HT-29 (cell line): ENCODE measurements around the gene IRF1. TPM values are rescaled to one million over a fixed set of nuclear protein-coding genes. Genes with fewer than 3 reads are reported as not detected.
"Not testable (repeated sequence)": the region's sequence is repeated elsewhere in the genome, so short reads cannot be mapped to it uniquely, and the experiment has no call there.

Experiments used
- DNase-seq: peaks from one replicate; pipeline ENCODE4 v3.0.0-alpha.2; 2015; ENCODE audit warnings: low spot score
- small RNA-seq: library from RNA; depleted of rRNA; stranded (forward); fragments of <200 nt; gene quantifications from one replicate; pipeline ENCODE3, GENCODE V24; 2014
- total RNA-seq: library from RNA; depleted of rRNA; stranded (reverse); fragments of >200 nt; shearing (Covaris generic); gene quantifications from 2 replicates; pipeline ENCODE4 v1.2.3, GENCODE V29; 2014; rRNA removed

The IRF1 gene
- total RNA-seq, 1 experiment from 2014 or later, result 58.7 TPM

DNA sequence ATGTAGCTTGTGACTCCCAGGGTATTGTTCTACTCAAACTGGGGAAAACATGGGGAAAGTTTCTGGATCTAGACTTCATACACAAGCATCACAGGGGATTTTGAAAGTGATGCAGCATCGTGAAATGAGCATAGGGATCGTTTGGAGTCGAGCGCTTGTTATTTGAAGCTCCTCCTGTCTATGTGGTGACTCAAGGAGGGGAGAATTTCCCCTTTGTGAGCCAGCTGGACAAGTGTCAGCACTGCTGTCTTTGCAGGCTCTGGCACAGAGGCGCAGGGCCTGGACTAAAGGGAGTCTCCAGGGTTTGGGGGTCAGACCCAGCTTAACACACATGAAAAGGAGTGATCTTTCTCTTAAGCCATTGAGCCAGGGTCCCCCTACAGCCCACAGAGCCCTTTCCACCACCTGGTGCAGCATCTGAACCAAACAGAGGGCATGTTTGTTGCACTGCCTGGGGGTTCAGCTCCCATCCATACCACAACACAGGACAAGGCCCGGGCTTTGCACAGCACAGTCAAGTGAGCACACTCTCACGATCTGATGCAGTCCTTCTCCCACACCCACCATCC is 51.0 kb downstream of the IRF1 start:
- no peak for DNase-seq

DNA sequence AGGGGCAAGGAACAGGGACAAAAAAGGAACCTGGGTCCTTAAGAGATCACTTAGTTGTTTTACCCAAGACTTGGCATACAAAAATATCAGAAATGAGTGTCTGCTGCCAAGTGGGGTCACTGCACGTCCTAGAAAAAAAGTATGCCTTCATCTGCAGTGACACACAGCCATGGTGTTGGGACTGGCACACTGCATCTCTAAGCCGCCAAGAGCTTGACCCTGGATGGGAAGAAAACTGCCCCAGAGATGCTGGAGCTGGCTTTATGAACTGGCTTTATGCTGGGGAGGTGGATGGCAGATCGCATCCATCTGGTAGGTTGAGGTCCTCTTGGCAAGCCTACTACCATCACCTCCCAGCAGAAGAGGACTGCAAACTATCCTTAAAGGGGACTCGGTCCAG is 51.7 kb downstream of the IRF1 start:
- DNase-seq, result no peak

DNA sequence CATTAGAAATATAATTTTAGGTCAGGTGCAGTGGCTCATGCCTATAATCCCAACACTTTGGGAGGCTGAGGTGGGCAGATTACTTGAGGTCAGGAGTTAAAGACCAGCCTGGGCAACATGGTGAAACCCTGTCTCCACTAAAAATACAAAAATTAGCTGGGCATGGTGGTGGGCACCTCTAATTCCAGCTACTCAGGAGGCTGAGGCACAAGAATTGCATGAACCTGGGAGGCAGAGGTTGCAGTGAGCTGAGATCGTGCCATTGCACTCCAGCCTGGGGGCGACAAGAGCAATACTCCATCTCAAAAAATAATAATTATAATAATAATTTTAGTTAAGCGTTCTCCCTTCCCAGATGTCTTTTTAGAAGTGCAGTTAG is 52.3 kb downstream of the IRF1 start:
- not testable (repeated sequence) for DNase-seq

DNA sequence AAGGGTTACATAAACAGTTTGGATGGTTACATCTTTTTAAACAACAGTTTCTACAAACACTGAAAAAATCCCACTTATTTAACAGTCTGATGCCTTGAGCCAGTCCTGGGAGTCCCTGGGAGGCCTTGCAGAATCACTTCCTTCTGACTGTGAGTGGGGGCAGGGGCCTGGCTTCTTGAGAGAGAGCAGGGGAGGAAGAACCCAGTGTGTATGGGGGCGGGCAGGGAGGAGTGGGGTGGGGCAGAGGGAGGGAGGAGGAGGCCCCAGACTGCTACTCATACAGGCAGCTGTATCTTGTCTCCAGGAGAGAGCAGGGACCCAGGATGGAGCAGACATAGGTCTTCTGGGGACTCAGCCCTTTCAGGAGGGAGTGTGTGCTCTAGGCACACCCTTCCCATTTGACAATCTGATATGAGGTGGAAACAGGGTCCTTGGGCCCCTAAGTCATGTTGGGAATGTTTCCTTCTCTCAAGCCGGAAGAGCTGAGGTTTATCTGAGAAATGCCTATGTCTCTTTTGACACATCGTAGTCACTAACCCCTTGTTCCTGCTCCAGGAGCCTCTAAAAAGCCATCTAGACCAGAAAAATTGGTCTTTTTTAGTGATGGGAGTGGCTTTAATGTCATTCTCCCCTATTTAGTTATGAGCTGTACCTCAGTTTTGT is 52.8 kb downstream of the IRF1 start:
- no peak for DNase-seq

DNA sequence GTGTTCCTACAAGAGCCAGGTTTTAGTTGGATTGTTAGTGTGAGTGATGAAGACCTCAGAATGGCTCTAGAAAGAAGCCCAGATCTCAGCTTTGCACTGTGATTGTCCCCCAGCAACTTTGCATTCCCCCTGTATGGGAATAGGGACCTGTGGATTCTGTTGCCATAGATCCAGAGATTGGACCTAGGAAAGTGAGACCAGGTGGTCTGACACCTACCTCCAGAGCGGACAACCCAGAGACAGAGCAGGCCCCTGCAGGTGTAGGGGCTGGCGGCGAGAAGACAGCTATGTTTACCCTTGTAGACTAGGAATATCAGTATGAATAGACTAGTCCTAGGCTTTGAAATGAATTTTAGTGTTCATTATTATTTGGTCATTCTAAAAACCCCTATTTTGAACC is 53.6 kb downstream of the IRF1 start:
- no peak for DNase-seq

DNA sequence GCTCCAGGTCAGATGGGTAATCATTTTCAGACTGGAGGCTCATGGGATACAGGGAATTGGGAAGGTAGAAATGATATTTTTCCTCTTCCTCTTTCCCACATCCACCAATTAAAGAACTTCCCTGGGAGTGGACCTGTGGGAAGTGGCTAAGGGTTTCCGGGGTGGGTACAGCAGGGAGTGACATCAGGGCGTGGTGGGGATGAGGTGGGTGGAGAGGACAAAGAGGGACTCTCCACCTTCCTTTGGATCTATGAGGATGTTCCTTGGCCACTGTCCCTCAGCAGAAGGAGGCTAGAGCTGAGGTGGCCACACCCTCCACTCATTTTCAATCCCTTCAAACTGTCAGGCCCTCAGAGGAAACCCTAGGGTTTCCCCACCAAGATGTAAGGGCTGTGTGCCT is 54.7 kb downstream of the IRF1 start:
- no peak for DNase-seq

DNA sequence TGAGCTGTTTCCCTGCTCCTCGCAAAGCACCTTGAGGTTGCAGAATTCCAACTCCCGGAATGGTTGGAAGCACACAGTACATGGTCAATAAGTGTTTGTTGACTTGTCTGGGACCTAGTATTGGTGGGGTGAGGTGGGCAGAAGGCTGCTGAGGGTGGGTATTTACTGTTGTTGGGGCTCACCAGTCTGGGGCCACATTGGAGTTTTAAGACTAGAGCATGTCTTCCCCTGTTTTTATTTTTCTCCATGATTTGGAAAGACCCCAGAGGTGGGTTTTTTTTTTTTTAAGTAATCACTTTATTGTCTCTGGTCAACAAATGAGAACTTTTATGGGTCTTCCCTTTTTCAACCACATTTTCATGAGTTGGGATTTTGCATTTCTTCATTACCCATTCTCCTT is 55.1 kb downstream of the IRF1 start:
- no peak for DNase-seq

DNA sequence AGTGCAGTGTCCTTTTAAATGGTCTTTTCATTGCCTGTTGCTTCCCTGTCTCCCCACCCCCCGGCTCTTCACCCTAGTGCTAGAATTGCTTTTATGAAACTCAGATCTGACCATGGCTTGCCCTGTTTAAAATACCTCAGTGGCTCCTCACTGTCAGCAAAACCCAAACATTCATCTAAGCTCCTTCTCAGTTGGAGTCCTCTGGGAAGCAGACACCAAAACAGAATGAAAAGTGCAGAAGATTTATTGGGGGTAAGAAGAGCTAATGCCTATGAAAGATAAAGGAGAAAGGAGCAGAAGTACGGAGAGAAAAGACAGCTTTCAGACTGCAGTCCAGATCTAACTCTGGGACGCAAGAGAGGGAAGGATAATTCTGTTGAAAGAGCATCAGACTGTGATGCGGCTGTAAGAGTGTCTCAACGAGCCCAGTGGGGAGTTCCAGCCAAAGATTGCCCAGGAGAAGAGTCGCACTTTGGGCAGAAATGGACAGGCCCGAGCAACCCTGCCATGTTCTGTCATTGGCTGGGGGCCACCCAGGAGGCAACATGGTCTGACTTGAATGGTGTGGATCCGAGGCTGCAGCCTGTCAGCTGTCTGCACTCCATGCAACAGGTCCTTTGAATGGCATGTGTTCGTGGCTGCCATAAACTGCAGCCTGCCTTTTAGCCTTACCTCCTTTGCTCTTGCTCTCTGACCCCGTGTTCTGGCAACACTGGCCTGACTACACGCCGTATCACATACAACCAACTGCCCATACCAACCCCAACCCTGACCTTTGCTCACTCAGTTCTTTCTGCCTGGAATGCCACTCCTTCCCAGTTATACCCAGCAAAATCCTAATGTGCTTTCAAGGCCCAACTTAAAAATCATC is 55.9 kb downstream of the IRF1 start:
- DNase-seq, result no peak

DNA sequence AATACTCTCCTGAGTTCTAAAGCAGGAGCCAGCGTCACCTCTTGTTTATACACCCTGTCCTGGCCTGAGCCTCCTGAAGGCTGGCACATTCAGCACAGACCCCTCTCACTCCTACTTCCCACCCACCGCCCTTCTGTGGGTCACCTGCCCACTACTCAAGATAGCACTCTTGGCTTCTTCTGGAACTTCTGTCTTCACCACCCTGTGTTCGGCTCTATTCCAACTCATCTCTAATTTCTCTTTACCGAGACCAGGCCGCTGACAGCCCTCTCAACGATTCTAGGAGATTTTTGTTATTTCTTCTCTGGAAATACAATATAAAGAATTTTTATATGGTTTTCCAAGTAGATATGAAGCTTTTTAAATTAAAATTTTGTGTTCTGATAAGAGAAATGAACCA is 57.4 kb downstream of the IRF1 start:
- no peak for DNase-seq

DNA sequence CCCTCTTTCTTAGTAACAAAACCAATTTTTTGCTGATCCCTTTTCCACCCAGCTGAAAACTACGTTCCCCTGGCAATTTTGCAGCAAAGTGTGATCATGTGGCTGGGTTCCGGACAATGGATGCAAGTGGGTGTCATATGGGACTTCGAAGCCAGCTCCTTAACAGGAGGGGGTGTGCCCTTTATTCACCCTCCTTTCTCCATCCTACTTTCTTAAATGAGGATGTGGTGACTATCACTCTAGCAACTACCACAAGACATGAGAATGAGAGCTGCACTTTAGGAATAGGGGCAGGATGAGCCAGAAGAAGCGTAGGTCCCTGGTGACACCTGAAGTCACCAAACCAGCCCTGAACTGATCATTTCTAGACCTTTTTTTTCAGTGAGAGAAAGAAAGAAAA is 58.9 kb downstream of the IRF1 start:
- DNase-seq, result no peak

Small RNA genes within 50 kb of the gene (small RNA-seq; reads per million reads assigned to genes)
- gene RF00019, result not detected

Other genes with a start within 250 kb of the IRF1 start
- gene PDLIM4, start 233.1 kb downstream of the IRF1 start, total RNA-seq, result 0.99 and 1.6 TPM in 2 replicates
- gene SLC22A4, start 196.4 kb downstream of the IRF1 start, total RNA-seq, result 0.20 and 0.26 TPM in 2 replicates
- gene SLC22A5, start 121.1 kb downstream of the IRF1 start, total RNA-seq, result 6.6 and 11.9 TPM in 2 replicates
- not detected in 2 replicates for gene IL5, start 52.7 kb upstream of the IRF1 start, total RNA-seq
- gene RAD50, start 66.2 kb upstream of the IRF1 start, total RNA-seq, result 8.6 and 11.3 TPM in 2 replicates
- gene IL13, start 167.4 kb upstream of the IRF1 start, total RNA-seq, result not detected in 2 replicates
- gene IL4, start 183.2 kb upstream of the IRF1 start, total RNA-seq, result not detected in 2 replicates
- gene KIF3A, start 246.8 kb upstream of the IRF1 start, total RNA-seq, result 3.1 and 4.0 TPM in 2 replicates